Hepatocyte (in vitro differentiated cells): ENCODE measurements around the gene ANKRD33.

Experiments
- CTCF ChIP-seq: fragments of 200-600 bp; sonication (generic); IDR thresholded peaks from 2 replicates; pipeline ENCODE4 v1.5.1; 2016; ENCODE audit warnings: antibody characterized with exemption, mild to moderate bottlenecking; ENCODE audit not compliant: poor library complexity
- EZH2 ChIP-seq: fragments of 200-600 bp; sonication (generic); IDR thresholded peaks from 2 replicates; pipeline ENCODE4 v1.6.1; 2016; ENCODE audit warnings: antibody characterized with exemption, mild to moderate bottlenecking, borderline replicate concordance
- EZH2phosphoT487 ChIP-seq: fragments of 200-600 bp; sonication (generic); IDR thresholded peaks from one replicate; pipeline ENCODE4 v1.6.1; 2018; ENCODE audit warnings: antibody characterized with exemption, mild to moderate bottlenecking, low read depth, moderate library complexity; ENCODE audit not compliant: unreplicated experiment, severe bottlenecking

- TF ChIP-seq CTCF = no peak
- TF ChIP-seq EZH2phosphoT487 = no peak
- TF ChIP-seq EZH2 = no peak
Observed at GRCh38 chr12:51897181-51897580, 9.3 kb downstream of the ANKRD33 start.
